Rectal smooth muscle tissue (tissue), 1 donor: ENCODE measurements around the gene ME1.
"Not testable (repeated sequence)": the region's sequence is repeated elsewhere in the genome, so short reads cannot be mapped to it uniquely, and the experiment has no call there.

Experiments
- H3K27ac ChIP-seq: one replicate; pipeline ENCODE4 v1.7.0; 2013; ENCODE audit warnings: low read depth, low read length, inconsistent platforms
- H3K27me3 ChIP-seq: one replicate; pipeline ENCODE4 v1.7.0; 2013; ENCODE audit warnings: low read length; ENCODE audit not compliant: control insufficient read depth, insufficient read depth
- H3K36me3 ChIP-seq: one replicate; pipeline ENCODE4 v1.7.0; 2013; ENCODE audit warnings: low read length; ENCODE audit not compliant: control insufficient read depth, insufficient read depth
- H3K4me1 ChIP-seq: one replicate; pipeline ENCODE4 v1.7.0; 2013; ENCODE audit warnings: low read length; ENCODE audit not compliant: control insufficient read depth, insufficient read depth
- H3K4me3 ChIP-seq: one replicate; pipeline ENCODE4 v1.7.0; 2013; ENCODE audit warnings: low read length
- H3K9ac ChIP-seq: one replicate; pipeline ENCODE4 v1.7.0; 2013; ENCODE audit warnings: low read length

ME1 gene

GRCh38 chr6:83462524-83462923 lies 31.7 kb upstream of the ME1 start:
- Histone ChIP-seq H3K27ac (no peak overlapping the region), H3K4me3 (no peak overlapping the region), H3K4me1 (no peaks in the 10 kb centered on the region)

DNA sequence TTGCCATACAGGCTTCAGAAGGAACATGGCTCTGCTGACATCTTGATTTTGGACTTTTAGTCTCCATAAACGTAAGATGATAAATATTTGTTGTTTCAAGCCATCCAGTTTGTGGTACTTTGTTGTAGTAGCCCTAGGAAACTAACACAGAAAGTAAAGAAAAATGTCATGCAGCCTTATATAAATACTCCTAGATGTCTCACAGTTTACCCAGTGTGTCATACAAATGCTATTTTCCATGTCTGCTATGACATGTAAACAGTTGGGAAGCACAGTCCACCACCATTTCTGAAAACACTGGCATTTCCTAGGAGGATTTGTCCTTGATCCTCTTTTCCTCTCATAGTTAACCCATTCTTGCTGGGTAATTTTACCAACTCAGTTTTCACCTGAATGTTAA lies 30.6 kb upstream of the ME1 start:
- Histone ChIP-seq H3K27ac (no peak overlapping the region), H3K36me3 (no peaks in the 10 kb centered on the region), H3K9ac (no peak overlapping the region), H3K4me1 (no peaks in the 10 kb centered on the region), H3K4me3 (no peak overlapping the region), H3K27me3 (no peaks in the 10 kb centered on the region)

More at GRCh38 chr6:83462524-83462923, 31.7 kb upstream of the ME1 start:
- no peaks in the 10 kb centered on the region for H3K36me3 ChIP-seq
- no peaks in the 10 kb centered on the region for H3K27me3 ChIP-seq
- no peak overlapping the region for H3K9ac ChIP-seq

DNA sequence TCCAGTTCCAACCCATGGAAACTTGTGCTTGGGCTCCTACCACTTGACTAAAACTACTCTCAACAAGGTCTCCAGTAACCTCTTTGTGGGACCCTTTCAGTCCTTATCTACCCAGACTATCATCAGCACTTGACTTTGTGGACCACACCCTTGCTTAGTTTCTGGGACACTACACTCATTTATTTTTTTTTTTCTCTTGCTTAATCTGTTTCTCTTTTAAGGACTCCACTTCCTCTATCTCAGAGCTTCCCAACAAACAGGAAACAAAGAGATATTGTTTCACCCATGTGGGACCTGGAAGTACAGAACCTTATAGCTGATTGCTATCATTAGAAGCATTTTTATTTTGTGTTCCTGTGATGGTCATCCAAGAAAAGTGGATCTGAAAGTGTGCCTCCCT lies 28.8 kb upstream of the ME1 start:
- H3K27me3 ChIP-seq: no peaks in the 10 kb centered on the region
- H3K9ac ChIP-seq: no peak overlapping the region
- H3K27ac ChIP-seq: no peak overlapping the region
- H3K36me3 ChIP-seq: no peaks in the 10 kb centered on the region
- H3K4me1 ChIP-seq: no peaks in the 10 kb centered on the region
- H3K4me3 ChIP-seq: no peak overlapping the region

DNA sequence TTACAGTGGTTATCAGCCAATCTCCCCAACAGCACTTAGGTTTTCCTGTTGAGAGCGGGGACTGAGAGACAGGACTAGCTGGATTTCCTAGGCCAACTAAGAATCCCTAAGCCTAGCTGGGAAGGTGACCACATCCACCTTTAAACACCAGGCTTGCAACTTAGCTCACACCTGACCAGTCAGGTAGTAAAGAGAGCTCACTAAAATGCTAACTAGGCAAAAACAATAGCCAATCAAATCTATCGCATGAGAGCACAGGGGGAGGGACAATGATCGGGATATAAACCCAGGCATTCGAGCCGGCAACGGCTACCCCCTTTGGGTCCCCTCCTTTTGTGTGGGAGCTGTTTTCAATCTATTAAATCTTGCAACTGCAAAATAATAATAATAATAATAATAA lies 19.2 kb upstream of the ME1 start:
- H3K4me1 ChIP-seq, H3K9ac ChIP-seq, H3K27ac ChIP-seq, H3K36me3 ChIP-seq, H3K4me3 ChIP-seq, H3K27me3 ChIP-seq: not testable (repeated sequence)

DNA sequence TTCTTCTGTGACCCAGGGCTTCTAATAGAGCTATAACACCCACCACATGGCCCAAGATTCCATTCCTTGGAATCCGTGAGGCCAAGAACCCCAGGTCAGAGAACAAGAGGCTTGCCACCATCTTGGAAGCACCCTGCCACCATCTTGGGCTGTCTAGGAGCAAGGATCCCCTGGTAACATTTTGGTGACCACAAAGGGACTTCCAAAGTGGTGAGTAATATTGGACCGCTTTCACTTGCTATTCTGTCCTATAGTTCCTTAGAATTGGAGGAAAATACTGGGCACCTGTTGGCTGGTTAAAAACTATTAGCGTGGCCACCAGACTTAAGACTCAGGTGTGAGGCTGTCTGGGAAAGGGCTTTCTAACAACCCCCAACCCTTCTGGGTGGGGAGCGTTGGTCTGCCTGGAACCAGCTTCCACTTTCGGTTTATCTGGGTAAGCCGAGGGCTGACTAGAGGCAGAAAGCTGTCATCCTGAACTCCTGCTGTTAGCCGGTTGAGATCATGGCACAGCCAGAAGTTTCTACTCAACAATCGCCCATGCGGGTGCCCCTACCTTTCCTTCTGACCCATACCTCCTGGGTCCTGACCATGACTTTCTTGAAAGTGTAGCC lies 13.3 kb upstream of the ME1 start:
- H3K4me1 ChIP-seq, H3K4me3 ChIP-seq, H3K27me3 ChIP-seq, H3K27ac ChIP-seq, H3K9ac ChIP-seq, H3K36me3 ChIP-seq: not testable (repeated sequence)

DNA sequence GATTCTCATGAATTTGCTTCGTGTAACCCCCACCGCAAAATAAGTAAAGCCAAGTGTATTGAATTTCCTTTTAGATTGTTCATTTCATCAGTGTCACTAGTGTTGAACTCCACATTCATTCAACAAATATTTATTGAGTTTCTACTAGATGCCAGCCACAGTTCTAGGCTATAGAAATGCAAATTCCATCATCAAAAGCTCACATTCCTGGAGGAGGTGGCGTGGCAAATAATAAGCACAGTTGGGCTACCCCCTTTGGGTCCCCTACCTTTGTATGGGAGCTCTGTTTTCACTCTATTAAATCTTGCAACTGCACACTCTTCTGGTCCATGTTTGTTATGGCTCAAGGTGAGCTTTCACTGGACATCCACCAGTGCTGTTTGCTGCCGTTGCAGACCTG lies 12.7 kb upstream of the ME1 start:
- H3K27me3 ChIP-seq: no peaks in the 10 kb centered on the region
- H3K27ac ChIP-seq: no peak overlapping the region
- no peak overlapping the region for H3K4me3 ChIP-seq
- H3K36me3 ChIP-seq: no peaks in the 10 kb centered on the region
- H3K4me1 ChIP-seq: no peaks in the 10 kb centered on the region
- no peak overlapping the region for H3K9ac ChIP-seq

DNA sequence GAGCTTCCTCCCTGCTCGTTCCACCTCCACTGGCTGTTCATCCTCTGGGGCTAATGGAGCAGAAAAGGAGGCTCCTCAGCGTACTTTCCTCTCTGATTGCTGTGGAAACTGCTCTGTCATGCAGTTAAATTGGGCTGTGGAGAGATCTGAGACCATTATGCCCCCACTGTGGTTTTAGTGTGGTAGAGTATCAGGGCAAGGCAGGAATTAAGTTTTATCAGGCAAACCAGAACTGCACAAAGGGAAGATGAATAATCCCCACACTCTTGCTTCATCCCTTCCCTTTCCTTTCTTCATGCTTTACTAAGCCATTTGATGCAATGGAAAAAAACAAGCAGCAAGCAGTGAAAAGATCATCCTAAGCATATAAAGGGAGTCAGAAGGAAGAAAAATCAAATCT lies 11.9 kb upstream of the ME1 start:
- H3K9ac ChIP-seq: no peak overlapping the region
- H3K4me3 ChIP-seq: no peak overlapping the region
- no peaks in the 10 kb centered on the region for H3K4me1 ChIP-seq
- H3K27ac ChIP-seq: no peak overlapping the region
- H3K36me3 ChIP-seq: no peaks in the 10 kb centered on the region
- no peaks in the 10 kb centered on the region for H3K27me3 ChIP-seq

DNA sequence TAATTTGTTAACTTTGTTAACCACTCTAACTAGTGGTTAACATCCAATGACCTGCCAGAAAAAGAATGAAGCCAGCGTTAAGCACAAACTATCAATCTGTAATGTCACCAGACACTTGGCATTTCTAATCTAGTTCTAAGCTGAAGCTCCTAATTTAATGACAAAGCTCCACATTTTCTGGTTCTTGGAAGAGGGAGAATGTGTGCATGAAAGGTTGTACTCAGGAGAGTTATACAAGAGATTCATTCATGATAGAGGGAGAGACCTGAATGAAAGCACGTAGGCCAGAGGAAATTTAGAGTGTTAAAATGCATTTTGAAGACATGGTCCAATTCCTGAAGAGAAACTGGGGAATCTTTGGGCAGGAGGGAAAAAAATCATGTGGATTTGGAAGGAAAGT lies 8.3 kb upstream of the ME1 start:
- H3K36me3 ChIP-seq: no peaks in the 10 kb centered on the region
- no peak overlapping the region for H3K4me3 ChIP-seq
- H3K27me3 ChIP-seq: no peaks in the 10 kb centered on the region
- no peak overlapping the region for H3K27ac ChIP-seq
- H3K9ac ChIP-seq: no peak overlapping the region
- no peaks in the 10 kb centered on the region for H3K4me1 ChIP-seq

DNA sequence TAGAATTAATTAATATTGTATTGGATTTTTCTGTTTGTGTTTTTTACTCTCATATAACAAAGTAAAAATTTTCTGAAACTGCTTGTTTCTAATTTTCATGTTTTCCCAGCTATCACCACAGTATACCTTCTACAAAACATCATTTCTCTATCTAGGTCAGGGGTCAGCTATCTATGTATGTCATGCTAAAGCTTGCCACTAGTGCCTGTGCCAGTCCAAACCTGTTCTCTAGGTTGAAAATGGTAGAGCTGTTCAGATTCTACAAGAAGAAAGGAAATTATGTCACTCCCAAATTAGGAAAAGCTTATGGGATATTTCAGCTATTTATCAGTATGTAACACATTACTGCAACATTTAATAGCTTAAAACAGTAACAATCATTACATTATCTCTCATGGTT lies 5.8 kb upstream of the ME1 start:
- Histone ChIP-seq H3K27ac (no peak overlapping the region), H3K36me3 (no peaks in the 10 kb centered on the region), H3K27me3 (no peaks in the 10 kb centered on the region), H3K4me1 (no peaks in the 10 kb centered on the region), H3K9ac (no peak overlapping the region), H3K4me3 (no peak overlapping the region)

DNA sequence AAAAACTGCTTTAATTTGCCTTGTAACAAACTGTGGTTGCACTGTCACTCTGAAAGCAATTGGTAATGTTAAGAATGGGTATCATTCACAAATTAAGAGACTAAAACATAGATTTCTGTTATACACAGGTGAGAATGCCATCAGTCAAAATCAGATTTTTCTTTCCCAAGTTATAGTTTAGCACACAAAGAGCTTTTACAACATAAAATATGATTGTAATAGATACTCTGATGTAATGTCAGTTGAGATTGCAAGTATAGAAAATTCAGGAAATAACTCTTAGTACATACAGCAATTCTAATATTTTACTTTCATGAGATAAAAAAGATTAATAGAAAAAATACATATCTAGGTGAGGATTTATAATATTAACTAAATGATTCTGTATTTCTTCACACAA lies 2.3 kb upstream of the ME1 start:
- H3K9ac ChIP-seq: no peak overlapping the region
- H3K4me3 ChIP-seq: no peak overlapping the region
- no peak overlapping the region for H3K27ac ChIP-seq
- H3K27me3 ChIP-seq: no peaks in the 10 kb centered on the region
- H3K36me3 ChIP-seq: no peaks in the 10 kb centered on the region
- no peaks in the 10 kb centered on the region for H3K4me1 ChIP-seq

- Histone ChIP-seq H3K27me3 (no peaks in the 10 kb centered on the region), H3K36me3 (no peaks in the 10 kb centered on the region), H3K27ac (no peak overlapping the region), H3K4me3 (no peak overlapping the region), H3K9ac (no peak overlapping the region), H3K4me1 (no peaks in the 10 kb centered on the region)
Measured at GRCh38 chr6:83432636-83433035, 1.8 kb upstream of the ME1 start.

DNA sequence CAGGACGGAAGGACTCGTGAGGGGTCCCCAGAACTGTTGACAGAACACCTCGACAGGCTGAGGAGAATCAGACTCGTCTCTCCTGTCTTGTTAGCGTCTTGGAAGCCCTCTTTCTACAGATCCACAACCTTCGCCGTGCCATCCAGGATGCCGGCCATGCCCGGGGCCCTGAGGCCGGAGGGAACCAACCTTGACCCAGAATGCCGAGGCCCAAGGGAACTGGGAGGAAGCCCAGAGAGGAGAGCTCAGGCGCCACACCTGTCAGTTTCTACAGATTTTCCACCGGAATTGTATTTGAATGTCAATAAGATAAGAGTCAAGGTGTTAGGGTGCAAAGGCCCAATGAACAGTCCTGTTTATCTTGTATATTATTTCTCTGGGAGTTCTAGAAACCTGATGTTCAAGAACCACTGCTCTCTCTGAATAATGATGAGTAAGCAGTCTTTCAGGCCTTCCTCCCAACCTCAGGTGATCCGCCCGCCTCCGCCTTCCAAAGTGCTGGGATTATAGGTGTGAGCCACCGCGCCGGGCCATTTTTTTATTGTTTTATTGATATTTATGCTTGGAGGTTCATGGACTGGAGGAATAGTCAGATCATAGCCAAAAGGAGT lies 799 bp upstream of the ME1 start:
- Histone ChIP-seq H3K4me3 (peak overlapping the region; percentile 75), H3K9ac (no peak overlapping the region), H3K4me1 (no peaks in the 10 kb centered on the region), H3K27ac (peak overlapping the region; percentile 11), H3K27me3 (no peaks in the 10 kb centered on the region), H3K36me3 (no peaks in the 10 kb centered on the region)

DNA sequence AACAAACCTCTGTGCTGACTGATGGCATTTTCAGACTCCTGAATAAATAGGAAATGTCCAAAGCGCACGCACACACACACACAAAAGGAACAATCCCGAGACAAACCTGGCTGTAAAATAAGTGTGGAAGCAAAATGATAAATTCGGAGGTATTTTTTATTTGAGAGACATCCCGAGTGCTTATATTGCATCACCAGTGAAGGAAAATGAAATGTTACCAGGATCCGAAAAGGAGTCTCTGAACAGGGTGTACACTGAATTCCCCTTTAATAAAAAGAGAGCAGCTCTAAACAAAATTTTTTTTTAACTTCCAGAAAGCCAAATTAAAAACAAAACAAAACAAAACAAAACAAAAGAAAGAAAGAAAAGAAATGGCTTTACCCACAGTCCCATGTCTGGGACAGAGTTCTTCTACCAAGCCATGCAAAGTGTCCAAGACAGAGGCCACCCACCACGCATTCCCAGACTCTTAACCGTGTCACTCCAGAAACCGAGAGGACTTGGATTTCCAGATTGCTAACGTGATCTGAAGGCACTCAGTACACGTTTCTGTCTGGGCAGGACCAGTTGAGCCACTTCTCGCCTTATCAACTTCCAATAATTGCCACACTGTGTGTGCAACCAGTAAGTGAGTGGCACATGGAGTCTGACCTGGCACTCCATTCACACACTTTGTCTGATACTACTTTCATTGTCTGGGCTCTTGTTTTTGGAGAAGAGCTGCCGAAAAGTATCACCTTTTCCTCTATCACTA lies 817 bp downstream of the ME1 start:
- H3K4me1 ChIP-seq: no peaks in the 10 kb centered on the region
- H3K27ac ChIP-seq: peak overlapping the region; percentile 66
- H3K36me3 ChIP-seq: no peaks in the 10 kb centered on the region
- peak overlapping the region; percentile 5 for H3K9ac ChIP-seq
- peak overlapping the region; percentile 75 for H3K4me3 ChIP-seq
- H3K27me3 ChIP-seq: no peaks in the 10 kb centered on the region
